Ovary (tissue), 9 donors: ENCODE results near the gene USH2A. TPM values are rescaled to one million over a fixed set of nuclear protein-coding genes. Genes with fewer than 3 reads are reported as not detected.

Experiments
- DNase-seq, 5 donors: peaks; one replicate each; pipeline ENCODE4 v3.0.0-alpha.2; 2019 to 2020
- H3K27ac ChIP-seq, 2 donors: fragments of 200-600 bp; one replicate each; pipeline versions ENCODE4 v1.5.1 to v1.8.0; 2019 to 2022
- H3K27me3 ChIP-seq: fragments of 200-600 bp; one replicate; pipeline ENCODE4 v1.8.0; 2022
- H3K36me3 ChIP-seq: fragments of 200-600 bp; sonication (generic); one replicate; pipeline ENCODE4 v1.5.1; 2019
- H3K4me1 ChIP-seq: one replicate; pipeline ENCODE4 v1.8.1; 2013; ENCODE audit warnings: mild to moderate bottlenecking, moderate library complexity; ENCODE audit not compliant: insufficient read depth
- H3K4me3 ChIP-seq: fragments of 200-600 bp; sonication (generic); one replicate; pipeline ENCODE4 v1.5.1; 2017
- H3K9me3 ChIP-seq, 2 donors: fragments of 200-600 bp in 1 of 2; sonication (generic) in 1 of 2; one replicate each; pipeline versions ENCODE4 v1.5.1 to v1.8.1; 2013 to 2019; ENCODE audit warnings: mild to moderate bottlenecking in 1 of 2, moderate library complexity in 1 of 2
- EP300 ChIP-seq: sonication (generic); formaldehyde crosslinking; IDR thresholded peaks from one replicate; pipeline ENCODE4 v1.6.1; 2017; ENCODE audit warnings: antibody characterized with exemption
- POLR2A ChIP-seq: fragments of 450-650 bp; IDR thresholded peaks from one replicate; pipeline ENCODE4 v1.6.1; 2017; ENCODE audit warnings: antibody characterized with exemption, mild to moderate bottlenecking, moderate library complexity
- WGBS, 3 donors: extraction: QIAGEN DNeasy Blood & Tissue Kit in 1 of 3; methylation state at CpG; one replicate each; pipeline versions ENCODE4 v1.1.5 to v1.1.7; 2013 to 2017; 5-methylcytosine and 5-hydroxymethylcytosine counted together
- intact Hi-C, 4 donors: fragments of 100-400 bp; cut with DNase I; formaldehyde crosslinking; loops; one replicate each; pipeline versions ENCODE4 v1.11.0 to v1.15.1; 2022 to 2023
- polyA plus RNA-seq, 2 donors: library from polyadenylated mRNA; stranded (reverse); fragments of 200-250 nt in 1 of 2; fragments of 350-450 nt in 1 of 2; fragmentation: Illumina TruSeq in 1 of 2; extraction: RNeasy Lipid Tissue Mini Kit (QIAGEN cat#74804) in 1 of 2; gene quantifications; one replicate each; pipeline ENCODE4 v1.2.3, GENCODE V29; 2013 to 2014
- total RNA-seq, 7 donors: library from RNA; depleted of rRNA in 2 of 7; stranded (reverse); fragments of >200 nt in 2 of 7; fragmentation: NEBNext Ultra II Directional in 3 of 7; extraction: Animal tissue kit (Norgen Biotek cat#: 25700) in 3 of 7; gene quantifications; one replicate each; pipeline versions ENCODE4 v1.1.0 to v1.2.4, GENCODE V29; 2016 to 2023
- TF ChIP-seq, protein P1 (sequence below), 3 donors: fragments of 450-650 bp in 2 of 3; fragments of 200-600 bp in 1 of 3; IDR thresholded peaks; one replicate each; pipeline versions ENCODE4 v1.5.1 to v1.8.0; 2016 to 2022; ENCODE audit warnings: antibody characterized with exemption in 3 of 3, mild to moderate bottlenecking in 1 of 3
- donor health status: DM: no; HTN: no; CAD: no; lungs with moderate emphysema.
- donor health status: DM: no; HTN: no; CAD: no.
- donor health status: Bipolar disorder and iron deficiency.
- donor health status: DM: yes; HTN: yes; CAD: no.
- donor health status: DM: no; HTN: no; CAD: no.
- donor health status: DM: yes; HTN: yes; CAD: no.

USH2A gene
- total and polyA plus RNA-seq, 9 donors, result 0.01 to 0.11 TPM; not detected in 7

DNA sequence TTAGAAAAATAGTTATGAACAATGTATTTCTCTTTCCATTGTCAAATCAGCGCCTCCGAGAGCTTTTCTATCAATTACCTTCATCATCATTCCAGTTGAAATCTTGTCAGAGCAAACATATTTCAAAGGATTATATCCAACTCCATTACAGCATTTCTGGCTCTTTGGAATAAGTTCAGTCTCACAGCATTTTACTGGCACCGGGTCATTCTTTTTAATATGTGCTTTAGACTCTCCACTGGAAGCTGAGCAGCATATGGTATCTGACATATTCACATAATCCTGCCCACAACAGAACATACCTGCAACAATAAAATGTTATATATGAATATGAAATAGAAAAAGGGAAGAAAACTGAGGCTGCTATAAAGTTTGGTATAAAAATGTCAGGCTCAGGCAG is 633.3 kb downstream of the USH2A start:
- DNase-seq, result no peak
- H3K36me3 ChIP-seq, result no peaks in the 10 kb centered on the region
- intact Hi-C loops, result no loop called here
- H3K27me3 ChIP-seq, result no peaks in the 10 kb centered on the region
- no peaks in the 10 kb centered on the region for H3K4me1 ChIP-seq
- 68 to 89% (median 88%) methylated on average over 3 of the region's 3 CpGs for WGBS, 3 donors
- H3K27ac ChIP-seq, result no peak overlapping the region
- H3K9me3 ChIP-seq, result no peaks in the 10 kb centered on the region
- no peak for TF ChIP-seq POLR2A
- TF ChIP-seq, protein P1, sequence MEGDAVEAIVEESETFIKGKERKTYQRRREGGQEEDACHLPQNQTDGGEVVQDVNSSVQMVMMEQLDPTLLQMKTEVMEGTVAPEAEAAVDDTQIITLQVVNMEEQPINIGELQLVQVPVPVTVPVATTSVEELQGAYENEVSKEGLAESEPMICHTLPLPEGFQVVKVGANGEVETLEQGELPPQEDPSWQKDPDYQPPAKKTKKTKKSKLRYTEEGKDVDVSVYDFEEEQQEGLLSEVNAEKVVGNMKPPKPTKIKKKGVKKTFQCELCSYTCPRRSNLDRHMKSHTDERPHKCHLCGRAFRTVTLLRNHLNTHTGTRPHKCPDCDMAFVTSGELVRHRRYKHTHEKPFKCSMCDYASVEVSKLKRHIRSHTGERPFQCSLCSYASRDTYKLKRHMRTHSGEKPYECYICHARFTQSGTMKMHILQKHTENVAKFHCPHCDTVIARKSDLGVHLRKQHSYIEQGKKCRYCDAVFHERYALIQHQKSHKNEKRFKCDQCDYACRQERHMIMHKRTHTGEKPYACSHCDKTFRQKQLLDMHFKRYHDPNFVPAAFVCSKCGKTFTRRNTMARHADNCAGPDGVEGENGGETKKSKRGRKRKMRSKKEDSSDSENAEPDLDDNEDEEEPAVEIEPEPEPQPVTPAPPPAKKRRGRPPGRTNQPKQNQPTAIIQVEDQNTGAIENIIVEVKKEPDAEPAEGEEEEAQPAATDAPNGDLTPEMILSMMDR (IDR thresholded peaks at IDR 0.05), result no peak
- no peak for TF ChIP-seq EP300
- H3K4me3 ChIP-seq, result no peak overlapping the region

DNA sequence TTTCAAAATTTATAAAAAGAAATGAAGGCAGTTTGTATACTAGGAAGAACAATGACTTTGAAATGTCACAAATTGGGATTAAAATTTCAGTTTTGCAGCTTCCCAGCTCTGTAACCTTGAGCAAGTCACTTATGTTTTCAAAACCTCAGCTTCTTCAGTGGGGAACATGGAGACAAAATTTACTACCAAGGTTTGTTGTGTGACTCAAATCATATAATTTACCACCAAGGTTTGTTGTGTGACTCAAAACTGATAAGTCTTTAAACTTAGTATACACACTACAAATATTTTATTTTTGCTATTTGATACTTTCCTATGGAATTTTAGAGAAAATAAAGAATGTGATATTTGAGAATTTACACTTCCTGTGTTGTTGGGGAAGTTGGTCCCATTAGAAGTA is 636.3 kb downstream of the USH2A start:
- no peak for DNase-seq
- H3K4me1 ChIP-seq, result no peaks in the 10 kb centered on the region
- H3K27ac ChIP-seq, result no peak overlapping the region
- TF ChIP-seq POLR2A (no peak), EP300 (no peak)
- TF ChIP-seq, protein P1 (IDR thresholded peaks at IDR 0.05), result no peak
- H3K36me3 ChIP-seq, result no peaks in the 10 kb centered on the region
- H3K9me3 ChIP-seq, result no peaks in the 10 kb centered on the region
- intact Hi-C loops, result no loop called here
- no peaks in the 10 kb centered on the region for H3K27me3 ChIP-seq
- H3K4me3 ChIP-seq, result no peak overlapping the region

DNA sequence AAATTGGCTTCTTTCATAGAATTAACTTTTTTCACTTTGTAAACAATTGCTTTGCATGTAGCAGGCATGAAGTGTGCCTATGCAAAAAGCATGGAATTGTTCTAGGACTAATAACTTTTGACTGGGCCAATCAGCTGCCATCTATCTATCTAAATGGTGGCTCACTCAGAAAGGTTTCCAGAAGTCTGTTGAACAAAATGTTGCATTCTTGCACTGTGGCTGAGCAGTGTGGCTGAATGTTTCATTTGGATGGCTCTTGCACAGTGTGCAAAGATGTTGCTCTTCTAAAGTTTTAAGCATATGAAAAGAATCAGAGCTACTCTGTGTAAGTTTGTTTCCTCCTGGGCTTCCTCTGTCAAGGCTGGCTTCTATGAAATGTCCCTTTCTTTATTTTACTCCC is 642.6 kb downstream of the USH2A start:
- DNase-seq, result no peak
- no peaks in the 10 kb centered on the region for H3K36me3 ChIP-seq
- TF ChIP-seq POLR2A (no peak), EP300 (no peak)
- TF ChIP-seq, protein P1 (IDR thresholded peaks at IDR 0.05), result no peak

GRCh38 chr1:215780139-215780538 is 643.1 kb downstream of the USH2A start:
- TF ChIP-seq, protein P1 (IDR thresholded peaks at IDR 0.05), result no peak
- TF ChIP-seq EP300 (no peak), POLR2A (no peak)
- no peak overlapping the region for H3K27ac ChIP-seq
- intact Hi-C loops, result no loop called here
- 50 to 56% (median 54%) methylated on average over 2 of the region's 2 CpGs for WGBS, 3 donors
- no peaks in the 10 kb centered on the region for H3K36me3 ChIP-seq
- DNase-seq, result no peak
- no peak overlapping the region for H3K4me3 ChIP-seq
- no peaks in the 10 kb centered on the region for H3K27me3 ChIP-seq
- H3K9me3 ChIP-seq, result no peaks in the 10 kb centered on the region
- no peaks in the 10 kb centered on the region for H3K4me1 ChIP-seq

More for the DNA sequence above, 642.6 kb downstream of the USH2A start:
- no peaks in the 10 kb centered on the region for H3K27me3 ChIP-seq
- no peaks in the 10 kb centered on the region for H3K9me3 ChIP-seq
- H3K27ac ChIP-seq, result no peak overlapping the region
- intact Hi-C loops, result no loop called here
- no peaks in the 10 kb centered on the region for H3K4me1 ChIP-seq
- no peak overlapping the region for H3K4me3 ChIP-seq

- 54 to 64% (median 62%) methylated on average over 7 of the region's 7 CpGs for WGBS, 3 donors
- no peak overlapping the region for H3K27ac ChIP-seq
- DNase-seq, result no peak
- H3K27me3 ChIP-seq, result no peaks in the 10 kb centered on the region
- TF ChIP-seq POLR2A (no peak), EP300 (no peak)
- TF ChIP-seq, protein P1 (IDR thresholded peaks at IDR 0.05), result no peak
- no peaks in the 10 kb centered on the region for H3K4me1 ChIP-seq
- no peaks in the 10 kb centered on the region for H3K9me3 ChIP-seq
- intact Hi-C loops, result no loop called here
- no peak overlapping the region for H3K4me3 ChIP-seq
- no peaks in the 10 kb centered on the region for H3K36me3 ChIP-seq
Measured at GRCh38 chr1:215779729-215780128, 643.5 kb downstream of the USH2A start.
